Fibroblast of the conjunctiva (primary cell): ENCODE results near the gene PER3.
"Not testable (repeated sequence)": the region's sequence is repeated elsewhere in the genome, so short reads cannot be mapped to it uniquely, and the experiment has no call there.

ENCODE experiments used
- DNase-seq: peaks from one replicate; pipeline ENCODE4 v3.0.0-alpha.2; 2010; ENCODE audit warnings: low read depth

PER3 gene

DNA sequence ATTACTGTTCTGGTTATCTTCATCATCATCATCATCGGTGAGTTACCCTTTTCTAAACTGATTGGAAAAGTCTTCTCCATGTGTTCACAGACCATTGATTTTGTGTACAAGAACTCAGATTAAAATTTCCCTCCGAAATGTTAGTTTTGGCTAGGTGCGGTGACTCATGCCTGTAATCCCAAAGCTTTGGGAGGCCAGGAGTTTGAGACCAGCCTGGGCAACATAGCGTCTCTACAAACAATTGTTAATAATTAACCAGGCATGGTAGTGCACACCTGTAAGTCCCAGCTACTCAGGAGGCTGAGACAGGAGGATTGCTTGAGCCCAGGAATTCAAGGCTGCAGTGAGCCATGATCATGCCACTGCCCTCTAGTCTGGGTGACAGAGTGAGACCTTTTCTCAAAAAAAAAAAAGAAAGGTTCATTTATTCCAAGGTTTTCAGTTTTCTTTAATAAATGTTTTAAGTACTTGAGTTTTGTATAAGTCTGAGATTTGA is 5.9 kb upstream of the PER3 start:
- DNase-seq = no peak

DNA sequence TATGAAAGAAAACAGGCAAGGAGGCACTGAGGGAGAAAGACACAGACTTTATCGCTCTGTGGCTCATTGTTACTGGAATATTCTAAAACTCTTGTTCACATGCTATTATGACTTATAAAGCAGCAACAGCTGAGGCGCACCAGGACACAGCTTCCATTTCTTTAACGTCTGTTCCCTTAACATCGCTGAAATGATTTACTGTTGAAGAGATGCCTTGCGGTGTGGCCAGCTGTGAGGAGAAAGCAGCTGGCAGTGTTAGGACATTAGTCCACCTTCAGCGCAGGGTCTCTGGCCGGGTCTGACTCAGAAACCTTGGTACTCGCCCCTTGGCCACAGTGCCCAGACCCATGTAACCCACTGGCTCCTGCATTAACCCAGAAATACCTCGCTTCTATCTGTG is 3.1 kb upstream of the PER3 start:
- no peak for DNase-seq

DNA sequence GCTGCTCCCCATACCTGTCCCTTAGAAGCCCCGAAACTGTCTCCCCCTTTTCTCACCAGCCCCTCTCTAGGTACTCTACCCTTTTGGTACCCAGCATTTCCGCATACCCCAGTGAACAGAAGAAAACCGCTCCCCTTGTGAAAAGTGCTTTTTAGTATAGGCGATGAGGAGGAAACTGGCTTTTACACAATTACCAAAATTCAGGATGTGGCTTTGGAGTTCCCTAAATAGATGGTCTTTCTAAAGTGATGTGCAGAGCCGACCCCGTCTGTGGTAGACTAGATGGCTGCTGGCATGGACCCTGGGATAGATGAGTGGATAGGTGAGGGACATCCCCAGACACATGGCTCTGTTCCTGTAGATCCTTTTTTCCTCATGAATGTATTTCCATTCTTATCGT is 2.6 kb upstream of the PER3 start:
- no peak for DNase-seq

DNA sequence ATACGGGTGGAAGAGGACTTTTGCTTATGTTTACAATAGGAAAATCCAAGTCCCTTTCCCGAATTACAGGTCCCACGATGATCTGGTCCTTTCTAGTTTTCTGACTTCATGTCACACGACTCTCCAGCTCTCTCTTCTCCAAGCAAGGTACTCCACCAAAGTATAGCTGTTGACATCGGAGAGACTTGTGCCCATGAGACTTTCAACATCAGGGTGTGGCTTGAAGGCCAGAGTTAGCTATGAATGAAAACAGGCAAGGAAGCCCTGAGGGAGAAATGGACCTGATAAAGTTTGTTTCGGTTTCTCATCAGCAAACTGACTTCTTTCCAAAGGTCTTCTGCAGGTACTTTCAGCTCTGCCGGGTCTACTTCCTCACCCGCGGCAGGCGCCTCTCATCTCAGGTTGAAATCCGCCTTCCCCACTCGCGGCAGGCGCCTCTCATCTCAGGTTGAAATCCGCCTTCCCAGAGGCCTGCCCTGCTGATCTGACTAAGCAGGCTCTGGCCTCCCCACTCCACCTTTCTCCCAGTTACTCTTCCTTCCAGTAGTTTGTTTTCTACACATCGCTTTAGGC is 2.1 kb upstream of the PER3 start:
- no peak for DNase-seq

DNA sequence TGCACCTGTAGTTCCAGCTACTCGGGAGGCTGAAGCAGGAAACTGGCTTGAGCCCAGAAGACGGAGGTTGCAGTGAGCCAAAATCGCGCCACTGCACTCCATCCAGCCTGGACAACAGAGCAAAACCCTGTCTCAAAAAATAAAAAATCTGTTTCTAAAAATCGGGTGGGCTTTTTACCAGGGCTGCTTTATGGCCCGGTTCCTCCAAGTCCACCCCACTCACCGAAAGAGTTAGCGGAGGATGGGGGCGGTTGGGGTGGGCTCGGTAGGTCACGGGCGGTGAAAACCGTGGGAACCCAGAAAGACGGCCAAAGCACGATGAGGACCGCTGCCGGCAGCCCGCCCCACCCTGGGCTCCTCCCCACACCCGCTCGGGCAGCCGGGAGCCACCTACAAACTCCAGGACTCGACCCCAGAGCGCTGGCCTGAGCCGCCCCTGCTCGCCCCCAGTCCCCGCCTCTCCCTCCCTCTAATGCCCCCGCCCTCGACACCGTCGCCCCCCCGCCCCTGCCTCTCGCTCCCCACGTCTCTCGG is 846 bp upstream of the PER3 start:
- no peak for DNase-seq

DNA sequence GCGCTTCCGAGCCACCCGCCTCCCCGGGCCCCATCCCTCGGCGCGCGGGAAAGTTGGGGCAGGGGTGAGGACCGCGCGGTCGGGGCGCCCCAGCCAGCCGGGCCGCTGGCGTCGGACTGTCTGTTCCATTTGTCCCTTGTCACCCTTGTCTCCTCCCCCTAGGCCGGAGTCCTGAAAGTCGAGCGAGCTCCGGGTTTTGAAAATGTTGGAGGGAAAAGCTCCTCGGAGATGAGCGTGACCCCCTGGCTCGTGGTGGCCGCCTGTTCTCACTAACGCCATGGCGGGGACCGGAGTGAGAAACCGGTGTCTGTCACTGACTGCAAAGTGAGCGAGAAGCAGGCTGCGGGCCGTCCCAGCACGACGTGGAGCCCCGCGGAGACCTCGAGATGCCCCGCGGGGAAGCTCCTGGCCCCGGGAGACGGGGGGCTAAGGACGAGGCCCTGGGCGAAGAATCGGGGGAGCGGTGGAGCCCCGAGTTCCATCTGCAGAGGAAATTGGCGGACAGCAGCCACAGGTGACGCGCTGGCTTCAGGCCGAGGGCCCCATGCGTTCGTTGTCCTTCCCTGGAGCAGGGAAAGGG is 491 bp downstream of the PER3 start:
- DNase-seq = no peak

DNA sequence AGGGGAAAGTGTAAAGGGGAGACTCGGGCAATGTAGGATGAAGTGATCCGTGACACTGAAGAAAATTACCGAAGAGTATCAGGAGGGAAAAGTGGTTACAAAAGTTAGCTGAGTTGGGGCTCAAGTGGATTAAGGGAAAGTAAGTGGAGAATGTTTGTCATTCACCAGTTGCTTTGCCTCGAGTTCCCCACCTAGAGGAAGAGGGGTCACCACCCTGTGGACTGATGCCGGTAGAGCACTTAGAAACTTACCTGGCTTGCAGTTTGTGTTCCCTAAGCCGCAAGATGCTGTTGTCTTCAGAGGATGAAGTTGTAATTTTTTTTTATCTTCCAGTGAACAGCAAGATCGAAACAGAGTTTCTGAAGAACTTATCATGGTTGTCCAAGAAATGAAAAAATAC is 1.0 kb downstream of the PER3 start:
- DNase-seq = no peak

DNA sequence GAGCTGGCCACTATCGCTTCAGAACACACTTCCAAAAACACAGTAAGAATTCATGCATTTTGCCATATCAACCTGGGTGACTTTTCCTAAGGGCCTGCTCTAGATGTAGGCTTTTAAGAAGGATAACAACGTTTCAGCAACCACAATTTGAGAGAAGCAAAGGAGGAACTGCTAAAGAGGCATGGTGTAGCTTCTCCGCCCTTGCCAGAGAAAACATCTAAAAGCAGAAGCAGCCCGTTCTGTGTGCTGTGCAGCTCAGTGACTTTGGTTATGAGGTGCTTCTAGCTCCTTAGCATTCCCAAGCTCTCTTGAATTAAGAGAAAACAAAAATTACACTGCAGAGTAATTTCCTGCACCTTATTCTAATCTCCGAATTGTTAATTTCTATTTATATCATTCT is 2.7 kb downstream of the PER3 start:
- DNase-seq = no peak

DNA sequence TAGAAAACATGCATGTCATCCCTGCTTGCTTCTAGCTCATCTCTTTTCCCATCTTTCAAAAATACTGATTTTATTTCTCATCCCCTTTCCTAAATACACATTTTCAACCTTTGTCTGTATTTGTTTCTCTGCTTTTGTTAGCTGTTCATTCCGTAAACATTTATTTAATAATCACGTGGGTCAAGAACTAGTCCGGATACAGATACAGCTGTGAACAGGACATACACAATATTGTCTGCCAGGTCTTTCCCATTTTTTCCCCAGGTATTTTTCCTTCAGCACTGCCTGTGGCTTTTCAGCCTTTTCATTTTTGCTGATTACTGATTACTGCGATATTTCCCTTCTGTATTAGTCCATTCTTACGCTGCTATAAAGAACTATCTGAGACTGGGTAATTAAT is 5.7 kb downstream of the PER3 start:
- DNase-seq = no peak

DNA sequence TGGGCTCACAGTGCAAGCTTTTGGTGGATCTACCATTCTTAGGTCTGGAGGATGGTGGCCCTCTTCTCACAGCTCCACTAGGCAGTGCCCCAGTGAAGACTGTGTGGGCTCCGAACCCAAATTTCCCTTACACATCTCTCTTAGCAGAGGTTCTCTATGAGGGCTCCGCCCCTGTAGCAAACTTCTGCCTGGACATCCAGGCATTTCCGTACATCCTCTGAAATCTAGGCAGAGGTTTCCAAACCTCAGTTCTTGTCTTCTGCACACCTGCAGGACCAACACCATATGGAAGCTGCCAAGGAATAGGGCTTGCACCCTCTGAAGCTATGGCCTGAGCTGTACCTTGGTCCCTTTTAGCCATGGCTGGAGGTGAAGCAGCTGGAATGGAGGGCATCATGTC is 6.9 kb downstream of the PER3 start:
- not testable (repeated sequence) for DNase-seq

DNA sequence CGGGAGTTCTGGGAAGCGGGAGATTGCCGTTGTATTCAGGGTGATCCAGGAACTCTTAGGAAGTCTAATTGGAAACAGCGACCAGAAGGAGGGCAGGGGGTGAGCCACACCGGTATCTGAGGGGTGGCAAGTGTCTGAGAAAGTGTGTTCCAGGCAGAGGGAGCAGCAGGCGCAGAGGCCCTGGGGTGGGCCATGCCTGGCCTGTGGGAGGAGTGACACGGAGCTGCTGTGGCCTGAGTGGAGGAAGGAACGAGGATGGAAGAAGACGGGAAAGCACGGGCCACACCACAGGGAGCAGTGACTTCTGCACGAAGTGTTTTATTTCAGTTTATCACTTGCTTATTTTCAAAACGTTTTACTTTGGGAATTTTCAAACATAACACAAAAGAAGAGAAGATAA is 11.3 kb downstream of the PER3 start:
- no peak for DNase-seq

DNA sequence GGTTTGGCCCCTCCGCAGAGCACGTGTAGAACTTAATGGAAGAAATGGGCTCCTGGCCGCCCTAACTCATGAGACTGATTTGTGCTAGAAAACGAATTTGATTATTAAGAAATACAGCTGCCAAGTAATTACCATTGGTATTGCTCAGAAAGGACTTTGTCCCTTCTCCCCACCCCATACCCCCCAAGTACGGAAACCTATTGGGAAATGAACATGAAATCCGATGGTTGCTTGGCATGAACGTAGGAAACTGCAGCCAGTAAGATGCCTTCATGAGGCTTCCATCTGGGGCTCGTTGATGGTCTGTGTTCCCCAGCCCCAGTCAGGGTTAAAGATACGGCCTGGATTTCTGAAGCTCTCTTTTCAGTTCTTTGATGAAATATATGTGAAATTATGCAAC is 21.4 kb downstream of the PER3 start:
- DNase-seq = no peak

DNA sequence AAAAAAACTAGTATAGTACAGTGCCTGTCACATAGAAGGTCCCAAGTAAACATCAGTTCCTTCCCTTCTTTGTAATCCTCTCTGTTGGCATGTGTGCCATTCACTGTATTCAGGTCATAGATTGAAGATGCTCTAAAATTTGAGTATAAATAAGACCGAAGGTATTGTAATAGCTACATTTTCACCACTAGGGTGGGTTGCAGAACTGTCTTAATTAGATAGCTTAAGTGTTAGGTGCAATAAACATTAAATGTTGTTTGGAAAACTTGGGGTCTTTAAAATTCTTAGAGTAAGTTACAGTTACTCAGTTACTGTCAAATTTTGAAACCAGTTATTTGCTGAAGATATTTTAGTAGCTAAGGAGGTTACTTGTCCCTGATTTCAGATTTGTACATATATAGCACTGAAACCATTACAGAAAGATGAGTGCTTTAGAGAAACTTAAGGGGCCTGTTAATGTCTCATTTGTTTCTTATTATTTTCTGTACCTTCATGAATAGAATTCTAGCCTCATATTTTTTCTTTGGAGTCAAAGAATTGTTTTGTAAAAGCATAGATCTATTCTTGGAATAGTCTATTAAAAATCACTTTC is 24.3 kb downstream of the PER3 start:
- peak; percentile 43 for DNase-seq

DNA sequence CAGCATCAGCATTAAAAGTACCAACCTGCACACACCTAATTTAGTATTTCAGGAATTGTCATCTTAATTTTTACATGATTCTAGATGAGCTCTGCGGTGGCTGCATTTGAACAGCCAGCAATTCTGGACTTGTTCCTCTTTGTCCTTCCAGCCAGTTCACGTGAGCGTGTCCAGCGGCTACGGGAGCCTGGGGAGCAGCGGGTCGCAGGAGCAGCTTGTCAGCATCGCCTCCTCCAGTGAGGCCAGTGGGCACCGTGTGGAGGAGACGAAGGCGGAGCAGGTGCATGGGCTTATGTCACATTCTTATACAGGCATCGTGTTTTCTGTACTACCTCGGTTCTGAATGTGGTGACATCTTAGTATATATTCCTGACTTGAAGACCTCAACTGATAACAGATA is 25.7 kb downstream of the PER3 start:
- DNase-seq = no peak

DNA sequence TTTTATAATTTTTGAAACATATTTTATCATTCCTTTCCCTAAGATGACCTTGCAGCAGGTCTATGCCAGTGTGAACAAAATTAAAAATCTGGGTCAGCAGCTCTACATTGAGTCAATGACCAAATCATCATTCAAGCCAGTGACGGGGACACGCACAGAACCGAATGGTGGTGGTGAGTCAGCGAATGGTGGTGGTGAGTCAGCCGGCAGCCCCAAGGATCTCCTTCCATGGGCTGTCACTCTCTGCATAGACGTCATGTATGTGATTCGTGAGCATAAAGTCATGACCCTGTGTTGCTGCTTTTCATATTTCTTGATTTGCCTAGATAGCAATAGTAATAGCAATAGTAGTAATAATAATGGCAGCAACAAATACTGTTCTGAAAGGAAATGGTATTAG is 26.3 kb downstream of the PER3 start:
- peak; percentile 22 for DNase-seq

DNA sequence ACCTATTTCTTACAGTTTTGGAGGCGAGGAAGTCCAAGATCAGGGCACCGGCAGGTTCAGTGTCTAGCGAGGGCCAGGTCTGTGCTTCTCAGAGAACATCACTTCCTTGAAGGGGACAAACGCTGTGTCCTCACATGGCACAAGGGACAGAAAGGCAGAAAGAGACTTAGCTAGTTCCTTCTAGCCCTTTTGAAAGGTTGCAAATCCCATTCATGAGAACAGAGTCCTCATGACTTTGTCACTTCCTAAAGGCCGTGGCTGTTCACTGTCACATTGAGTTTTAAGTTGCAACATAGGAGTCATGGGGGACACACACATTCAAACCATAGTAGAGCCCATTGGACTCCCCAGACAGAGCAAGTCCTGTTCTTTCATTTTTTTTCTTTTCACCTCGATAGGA is 27.4 kb downstream of the PER3 start:
- DNase-seq = no peak

DNA sequence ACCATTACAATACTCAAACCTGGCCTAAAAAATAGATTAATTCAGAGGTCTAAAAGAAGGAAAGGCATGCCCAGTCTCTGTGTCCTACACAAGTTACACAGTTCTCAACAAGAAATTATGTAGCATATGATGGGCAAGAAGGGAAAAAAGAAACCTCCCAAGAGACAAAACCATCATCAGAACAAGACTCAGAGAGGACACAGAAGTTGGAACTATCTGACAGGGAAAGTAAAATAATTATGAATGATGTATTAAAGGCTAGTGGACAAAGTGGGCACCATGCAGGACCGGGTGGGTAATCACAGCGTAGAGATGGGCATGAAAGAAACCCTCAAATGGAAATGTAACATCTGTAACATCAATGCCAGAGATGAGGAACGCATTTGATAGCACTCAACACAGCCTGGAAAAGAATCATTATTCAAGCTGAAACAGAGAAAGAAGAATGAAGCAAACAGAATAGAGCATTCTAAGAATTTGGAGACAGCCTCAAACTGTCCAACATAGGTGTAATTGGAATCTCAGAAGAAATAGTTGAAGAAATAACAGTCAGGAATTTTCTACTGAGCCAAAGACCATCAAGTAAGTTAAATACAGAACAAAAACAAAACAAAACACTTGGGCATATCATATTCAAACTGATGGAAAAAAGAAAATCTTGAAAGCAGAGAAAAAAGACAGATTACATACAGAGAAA is 29.7 kb downstream of the PER3 start:
- no peak for DNase-seq

DNA sequence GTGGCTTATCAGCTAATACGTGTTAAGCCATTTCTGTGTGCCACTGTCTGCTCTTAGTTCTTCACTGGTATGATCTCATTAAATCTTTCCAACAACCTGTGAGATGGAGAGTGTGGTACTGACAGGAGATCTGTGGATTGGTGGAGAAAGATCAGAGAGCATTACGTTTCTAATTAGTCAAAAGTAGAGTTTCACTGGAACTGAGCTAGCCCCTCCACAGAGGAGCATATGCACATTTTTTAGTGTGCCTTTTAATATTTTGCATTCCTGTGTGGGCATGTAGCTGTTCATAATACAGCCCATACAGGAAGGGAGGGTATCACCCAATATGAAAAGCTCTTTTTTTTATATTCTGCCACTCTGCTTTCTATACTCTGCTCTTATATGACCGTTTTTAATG is 37.2 kb downstream of the PER3 start:
- DNase-seq = no peak

DNA sequence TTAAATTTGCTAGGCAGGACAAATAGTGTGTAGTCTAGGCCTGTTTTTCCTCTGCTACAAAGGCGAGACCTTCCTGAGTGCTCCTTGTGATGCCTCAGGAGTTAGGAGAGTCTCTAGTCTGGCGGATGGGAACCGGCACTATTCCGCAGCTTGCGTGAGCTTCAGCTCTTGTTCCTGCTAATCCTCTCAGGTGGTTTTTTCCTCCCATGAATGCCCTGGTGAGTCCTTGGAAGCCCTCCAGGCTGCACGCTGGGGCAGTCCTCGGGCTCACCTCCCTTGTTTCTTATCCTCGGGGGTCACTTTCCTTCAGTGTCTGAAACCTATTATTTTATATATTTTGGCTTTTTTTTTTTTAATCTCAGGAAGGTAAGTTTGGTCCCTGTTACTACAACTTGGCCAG is 40.6 kb downstream of the PER3 start:
- no peak for DNase-seq

DNA sequence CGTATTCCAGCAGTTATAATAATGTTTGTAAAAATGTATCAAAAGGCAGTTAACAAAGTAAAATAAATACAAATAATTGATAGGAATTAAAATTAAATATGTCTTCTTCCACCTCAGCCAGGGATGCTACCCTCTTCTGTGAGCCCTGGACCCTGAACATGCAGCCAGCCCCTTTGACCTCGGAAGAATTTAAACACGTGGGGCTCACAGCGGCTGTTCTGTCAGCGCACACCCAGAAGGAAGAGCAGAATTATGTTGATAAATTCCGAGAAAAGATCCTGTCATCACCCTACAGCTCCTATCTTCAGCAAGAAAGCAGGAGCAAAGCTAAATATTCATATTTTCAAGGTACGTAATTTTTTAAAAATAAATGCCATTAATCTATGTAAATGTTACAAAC is 42.3 kb downstream of the PER3 start:
- no peak for DNase-seq

DNA sequence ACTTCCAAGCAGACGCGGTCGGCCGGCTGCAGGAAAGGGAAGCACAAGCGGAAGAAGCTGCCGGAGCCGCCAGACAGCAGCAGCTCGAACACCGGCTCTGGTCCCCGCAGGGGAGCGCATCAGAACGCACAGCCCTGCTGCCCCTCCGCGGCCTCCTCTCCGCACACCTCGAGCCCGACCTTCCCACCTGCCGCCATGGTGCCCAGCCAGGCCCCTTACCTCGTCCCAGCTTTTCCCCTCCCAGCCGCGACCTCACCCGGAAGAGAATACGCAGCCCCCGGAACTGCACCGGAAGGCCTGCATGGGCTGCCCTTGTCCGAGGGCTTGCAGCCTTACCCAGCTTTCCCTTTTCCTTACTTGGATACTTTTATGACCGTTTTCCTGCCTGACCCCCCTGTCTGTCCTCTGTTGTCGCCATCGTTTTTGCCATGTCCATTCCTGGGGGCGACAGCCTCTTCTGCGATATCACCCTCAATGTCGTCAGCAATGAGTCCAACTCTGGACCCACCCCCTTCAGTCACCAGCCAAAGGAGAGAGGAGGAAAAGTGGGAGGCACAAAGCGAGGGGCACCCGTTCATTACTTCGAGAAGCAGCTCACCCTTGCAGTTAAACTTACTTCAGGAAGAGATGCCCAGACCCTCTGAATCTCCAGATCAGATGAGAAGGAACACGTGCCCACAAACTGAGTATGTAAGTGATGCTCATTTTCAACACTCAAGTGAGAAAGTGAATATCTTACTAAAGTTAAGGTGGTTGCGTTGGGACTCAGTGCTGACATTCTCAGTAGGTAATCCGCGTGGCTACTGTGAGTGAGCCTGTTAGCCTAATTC is 43.2 kb downstream of the PER3 start:
- no peak for DNase-seq

DNA sequence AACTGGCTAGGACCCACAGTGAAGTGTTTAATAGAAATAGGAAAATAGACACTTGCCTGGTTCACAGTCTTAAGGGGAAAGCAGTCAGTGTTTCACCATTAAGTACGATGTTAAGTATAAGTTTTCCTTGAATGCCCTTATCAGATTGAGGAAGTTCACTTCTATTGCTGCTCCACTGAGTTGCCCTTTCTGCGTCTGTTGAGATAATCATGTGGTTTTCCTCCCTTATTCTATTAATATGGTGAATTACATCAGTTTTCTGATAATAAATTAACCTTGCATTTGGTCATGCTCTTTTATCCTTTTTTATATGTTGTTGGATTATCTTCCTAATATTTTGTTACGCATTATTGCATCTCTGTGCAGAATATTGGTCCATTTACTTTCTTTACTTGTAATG is 47.4 kb downstream of the PER3 start:
- no peak for DNase-seq
